Measurements from ENCODE around the gene NDUFB2. TPM values are rescaled to one million over a fixed set of nuclear protein-coding genes. Genes with fewer than 3 reads are reported as not detected.

NDUFB2 gene
- polyA plus RNA-seq, 1 experiment: 289 TPM

- TF ChIP-seq, protein P1, sequence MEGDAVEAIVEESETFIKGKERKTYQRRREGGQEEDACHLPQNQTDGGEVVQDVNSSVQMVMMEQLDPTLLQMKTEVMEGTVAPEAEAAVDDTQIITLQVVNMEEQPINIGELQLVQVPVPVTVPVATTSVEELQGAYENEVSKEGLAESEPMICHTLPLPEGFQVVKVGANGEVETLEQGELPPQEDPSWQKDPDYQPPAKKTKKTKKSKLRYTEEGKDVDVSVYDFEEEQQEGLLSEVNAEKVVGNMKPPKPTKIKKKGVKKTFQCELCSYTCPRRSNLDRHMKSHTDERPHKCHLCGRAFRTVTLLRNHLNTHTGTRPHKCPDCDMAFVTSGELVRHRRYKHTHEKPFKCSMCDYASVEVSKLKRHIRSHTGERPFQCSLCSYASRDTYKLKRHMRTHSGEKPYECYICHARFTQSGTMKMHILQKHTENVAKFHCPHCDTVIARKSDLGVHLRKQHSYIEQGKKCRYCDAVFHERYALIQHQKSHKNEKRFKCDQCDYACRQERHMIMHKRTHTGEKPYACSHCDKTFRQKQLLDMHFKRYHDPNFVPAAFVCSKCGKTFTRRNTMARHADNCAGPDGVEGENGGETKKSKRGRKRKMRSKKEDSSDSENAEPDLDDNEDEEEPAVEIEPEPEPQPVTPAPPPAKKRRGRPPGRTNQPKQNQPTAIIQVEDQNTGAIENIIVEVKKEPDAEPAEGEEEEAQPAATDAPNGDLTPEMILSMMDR (IDR thresholded peaks at IDR 0.05; ENCODE audit: insufficient read depth, low read depth, low read length): no peak
- ChIA-PET POLR2A (no interaction called here), CTCF (interaction anchor here (1.1 kb wide), 1 partner anchor 11 kb away, joined by 3 read pairs; no protein-coding TSS in a partner anchor)
- no peak for DNase-seq (ENCODE audit: low read depth)
- H3K36me3 ChIP-seq (ENCODE audit: control insufficient read depth, insufficient read depth, low read length): peaks cover 5% of the 10 kb centered on the region
- no peaks in the 10 kb centered on the region for H3K27me3 ChIP-seq (ENCODE audit: control insufficient read depth, insufficient read depth, low read length)
- H3K4me3 ChIP-seq (ENCODE audit: low read depth, low read length): no peak overlapping the region
Measured at GRCh38 chr7:140678081-140678815, 18.3 kb upstream of the NDUFB2 start.

DNA sequence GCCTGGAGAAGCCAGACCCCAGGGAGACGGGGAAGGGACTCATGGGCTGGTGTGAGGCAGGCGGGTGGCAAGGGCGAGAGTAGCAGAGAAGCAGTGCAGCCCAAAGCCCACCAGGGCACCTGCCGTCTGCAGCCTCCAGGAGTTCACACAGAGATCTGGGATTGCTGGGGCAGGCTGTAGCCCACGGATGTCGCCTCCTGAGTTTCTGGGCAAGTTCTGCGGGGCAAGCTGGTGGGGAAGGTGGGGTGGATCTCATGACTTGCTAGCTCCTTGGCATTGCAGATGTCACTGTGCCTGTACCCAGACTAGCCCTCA, 17.7 kb upstream of the NDUFB2 start:
- DNase-seq (ENCODE audit: low read depth): no peak
- Histone ChIP-seq H3K4me3 (ENCODE audit: low read depth, low read length) (no peak overlapping the region), H3K36me3 (ENCODE audit: control insufficient read depth, insufficient read depth, low read length) (peaks cover 5% of the 10 kb centered on the region), H3K27me3 (ENCODE audit: control insufficient read depth, insufficient read depth, low read length) (no peaks in the 10 kb centered on the region)
- ChIA-PET POLR2A (no interaction called here), CTCF (interaction anchor here (1.1 kb wide), 1 partner anchor 11 kb away, joined by 3 read pairs; no protein-coding TSS in a partner anchor)
- TF ChIP-seq, protein P1 (IDR thresholded peaks at IDR 0.05; ENCODE audit: insufficient read depth, low read depth, low read length): no peak

DNA sequence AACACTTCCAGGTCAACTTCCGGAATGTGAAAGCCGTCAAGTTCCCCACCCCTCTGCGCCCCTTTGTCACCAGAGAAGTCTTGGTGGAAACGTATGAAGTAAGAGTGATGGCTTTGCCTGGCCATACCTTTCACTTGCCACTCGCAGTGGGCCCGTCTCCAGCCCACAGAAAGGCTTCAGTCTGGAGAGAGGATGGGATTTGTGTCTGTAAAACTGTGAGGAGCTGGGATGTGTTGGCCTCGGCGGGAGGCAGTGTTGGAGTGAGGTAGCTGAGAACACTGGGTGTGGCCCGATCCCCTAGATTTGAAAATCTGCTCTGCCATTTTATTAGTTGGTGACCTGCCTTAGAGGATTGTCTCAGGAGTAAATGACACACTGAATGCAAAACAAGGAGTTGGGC, 17.3 kb upstream of the NDUFB2 start:
- CTCF ChIA-PET: interaction anchor here (1.1 kb wide), 1 partner anchor 10 kb away, joined by 3 read pairs; no protein-coding TSS in a partner anchor
- no peak overlapping the region for H3K4me3 ChIP-seq (ENCODE audit: low read depth, low read length)
- TF ChIP-seq, protein P1 (IDR thresholded peaks at IDR 0.05; ENCODE audit: insufficient read depth, low read depth, low read length): no peak
- no peaks in the 10 kb centered on the region for H3K27me3 ChIP-seq (ENCODE audit: control insufficient read depth, insufficient read depth, low read length)
- H3K36me3 ChIP-seq (ENCODE audit: control insufficient read depth, insufficient read depth, low read length): peaks cover 5% of the 10 kb centered on the region
- POLR2A ChIA-PET: no interaction called here
- no peak for DNase-seq (ENCODE audit: low read depth)

DNA sequence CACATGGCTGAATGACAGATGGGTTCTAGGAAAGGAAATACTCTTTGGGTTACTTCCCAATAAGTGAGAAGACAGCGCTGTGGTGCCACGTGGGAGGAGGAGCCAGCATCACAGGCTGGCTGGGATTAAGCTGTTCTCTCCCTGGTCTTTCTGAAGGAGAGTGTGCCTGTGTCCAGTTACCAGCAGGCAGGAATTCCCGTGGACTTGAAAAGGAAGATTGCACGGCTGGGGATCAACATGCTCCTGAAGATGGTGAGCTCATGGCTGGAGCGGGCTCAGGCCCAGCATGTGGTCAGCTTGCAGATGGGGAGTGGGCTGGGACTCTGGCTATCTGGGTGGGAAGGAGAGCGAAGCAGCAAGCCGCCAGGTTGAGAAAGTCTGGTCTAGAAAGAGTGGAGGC, 15.6 kb upstream of the NDUFB2 start:
- H3K4me3 ChIP-seq (ENCODE audit: low read depth, low read length): no peak overlapping the region
- no peak for DNase-seq (ENCODE audit: low read depth)
- POLR2A ChIA-PET: no interaction called here
- TF ChIP-seq, protein P1 (IDR thresholded peaks at IDR 0.05; ENCODE audit: insufficient read depth, low read depth, low read length): no peak
- CTCF ChIA-PET: interaction anchor here (0.6 kb wide), 1 partner anchor 426 kb away, joined by 3 read pairs; no protein-coding TSS in a partner anchor
- peaks cover 8% of the 10 kb centered on the region for H3K36me3 ChIP-seq (ENCODE audit: control insufficient read depth, insufficient read depth, low read length)
- H3K27me3 ChIP-seq (ENCODE audit: control insufficient read depth, insufficient read depth, low read length): no peaks in the 10 kb centered on the region

GRCh38 chr7:140681766-140682165, 14.7 kb upstream of the NDUFB2 start:
- DNase-seq (ENCODE audit: low read depth): no peak
- TF ChIP-seq, protein P1 (IDR thresholded peaks at IDR 0.05; ENCODE audit: insufficient read depth, low read depth, low read length): no peak
- H3K36me3 ChIP-seq (ENCODE audit: control insufficient read depth, insufficient read depth, low read length): peaks cover 9% of the 10 kb centered on the region
- H3K4me3 ChIP-seq (ENCODE audit: low read depth, low read length): no peak overlapping the region
- ChIA-PET CTCF (no interaction called here), POLR2A (no interaction called here)
- H3K27me3 ChIP-seq (ENCODE audit: control insufficient read depth, insufficient read depth, low read length): no peaks in the 10 kb centered on the region

Measured in BJ (cell line).